ENCODE results near the gene CNTN4.

GRCh38 chr3:3027976-3028567 is 929.4 kb downstream of the CNTN4 start:
- TF ChIP-seq CTCF (IDR thresholded peaks at IDR 0.05; ENCODE audit: low read depth, low read length) (no peak), EZH2phosphoT487 (IDR thresholded peaks at IDR 0.05; ENCODE audit: low read depth) (no peak)

All from OCI-LY3 (cell line).